Body of pancreas (tissue), 4 donors: ENCODE data around the gene PRDM15. TPM values are rescaled to one million over a fixed set of nuclear protein-coding genes. Genes with fewer than 3 reads are reported as not detected.

Experiments used
- ATAC-seq: fragments of 150-250 bp; one replicate; pipeline ENCODE4 v1.9.1; 2016
- DNase-seq, 4 donors: peaks; one replicate each; pipeline ENCODE4 v3.0.0-alpha.2; 2019
- H3K27ac ChIP-seq, 4 donors: fragments of 200-600 bp; sonication (generic); 1 replicate in 3 of 4; 2 replicates in 1 of 4; pipeline versions ENCODE4 v1.5.1 to v1.6.1; 2016 to 2019; ENCODE audit warnings: mild to moderate bottlenecking in 1 of 4, mixed read lengths in 1 of 4, moderate library complexity in 1 of 4
- H3K27me3 ChIP-seq, 2 donors: fragments of 200-600 bp; sonication (generic); one replicate each; pipeline ENCODE4 v1.6.0; 2016; ENCODE audit warnings: mild to moderate bottlenecking in 1 of 2
- H3K36me3 ChIP-seq, 2 donors: fragments of 200-600 bp; sonication (generic); replicated peaks in 1 of 2; 2 replicates each; pipeline ENCODE4 v1.5.1; 2016; ENCODE audit warnings: low read depth in 2 of 2; ENCODE audit not compliant: insufficient read depth in 1 of 2
- H3K4me1 ChIP-seq: fragments of 200-600 bp; sonication (generic); one replicate; pipeline ENCODE4 v1.6.0; 2016
- H3K4me3 ChIP-seq, 2 donors: fragments of 200-600 bp; sonication (generic); 1 replicate in 1 of 2; 2 replicates in 1 of 2; pipeline ENCODE4 v1.5.1; 2016 to 2019
- H3K9me3 ChIP-seq, 3 donors: fragments of 200-600 bp; sonication (generic); 1 replicate in 2 of 3; 2 replicates in 1 of 3; pipeline ENCODE4 v1.5.1; 2016
- POLR2A ChIP-seq, 3 donors: fragments of 450-650 bp; IDR thresholded peaks; one replicate each; pipeline ENCODE4 v1.6.1; 2016; ENCODE audit warnings: antibody characterized with exemption in 3 of 3, mild to moderate bottlenecking in 2 of 3
- WGBS, 2 donors: methylation state at CpG; one replicate each; pipeline ENCODE4 v1.1.5; 2017; 5-methylcytosine and 5-hydroxymethylcytosine counted together
- intact Hi-C: fragments of 100-400 bp; cut with DNase I; formaldehyde crosslinking; loops from one replicate; pipeline ENCODE4 v1.15.1; 2023
- total RNA-seq, 2 donors: library from RNA; depleted of rRNA; stranded (reverse); fragments of >200 nt; gene quantifications; one replicate each; pipeline ENCODE4 v1.1.0, GENCODE V29; 2016
- TF ChIP-seq, protein P1 (sequence below), 7 experiments: fragments of 450-650 bp in 4 of 7; fragments of 200-600 bp in 3 of 7; sonication (generic) in 3 of 7; IDR thresholded peaks; one replicate each; pipeline ENCODE4 v1.5.1; 2016 to 2019; ENCODE audit warnings: antibody characterized with exemption in 7 of 7

Gene PRDM15
- total RNA-seq, 2 donors from 2014 or later = 3.1 to 6.9 TPM

DNA sequence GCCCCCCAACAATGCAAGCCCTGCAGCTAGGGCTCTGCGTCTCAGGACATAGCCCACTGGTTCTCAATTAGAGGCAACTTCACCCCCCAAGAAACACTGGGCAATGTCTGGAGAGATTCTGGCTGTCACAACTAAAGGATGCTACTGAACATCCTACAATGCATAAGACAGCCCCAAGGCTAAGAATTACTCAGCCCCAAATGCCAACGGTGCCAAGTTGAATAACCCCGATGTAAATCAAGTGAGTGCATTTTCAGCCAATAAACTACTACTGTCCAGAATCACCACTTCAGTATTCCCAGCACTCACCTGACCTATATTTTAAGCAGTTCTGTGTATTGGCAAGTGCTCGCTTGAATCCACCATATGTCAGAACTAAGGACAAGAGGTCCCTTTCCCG is 119.2 kb downstream of the PRDM15 start:
- whole genome bisulfite sequencing, 2 donors = 83 to 86% methylated on average over 5 of the region's 5 CpGs
- H3K4me1 ChIP-seq = peaks cover 65% of the 10 kb centered on the region
- peak overlapping the region in 1 of 4 donors; percentile 9 for H3K27ac ChIP-seq
- no peaks in the 10 kb centered on the region for H3K27me3 ChIP-seq
- TF ChIP-seq POLR2A (IDR thresholded peaks at IDR 0.05) = no peak
- TF ChIP-seq, protein P1, sequence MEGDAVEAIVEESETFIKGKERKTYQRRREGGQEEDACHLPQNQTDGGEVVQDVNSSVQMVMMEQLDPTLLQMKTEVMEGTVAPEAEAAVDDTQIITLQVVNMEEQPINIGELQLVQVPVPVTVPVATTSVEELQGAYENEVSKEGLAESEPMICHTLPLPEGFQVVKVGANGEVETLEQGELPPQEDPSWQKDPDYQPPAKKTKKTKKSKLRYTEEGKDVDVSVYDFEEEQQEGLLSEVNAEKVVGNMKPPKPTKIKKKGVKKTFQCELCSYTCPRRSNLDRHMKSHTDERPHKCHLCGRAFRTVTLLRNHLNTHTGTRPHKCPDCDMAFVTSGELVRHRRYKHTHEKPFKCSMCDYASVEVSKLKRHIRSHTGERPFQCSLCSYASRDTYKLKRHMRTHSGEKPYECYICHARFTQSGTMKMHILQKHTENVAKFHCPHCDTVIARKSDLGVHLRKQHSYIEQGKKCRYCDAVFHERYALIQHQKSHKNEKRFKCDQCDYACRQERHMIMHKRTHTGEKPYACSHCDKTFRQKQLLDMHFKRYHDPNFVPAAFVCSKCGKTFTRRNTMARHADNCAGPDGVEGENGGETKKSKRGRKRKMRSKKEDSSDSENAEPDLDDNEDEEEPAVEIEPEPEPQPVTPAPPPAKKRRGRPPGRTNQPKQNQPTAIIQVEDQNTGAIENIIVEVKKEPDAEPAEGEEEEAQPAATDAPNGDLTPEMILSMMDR (IDR thresholded peaks at IDR 0.05) = no peak
- ATAC-seq = no peak
- H3K9me3 ChIP-seq = no peaks in the 10 kb centered on the region
- peak in 1 of 4 donors; percentile 5 for DNase-seq
- no peak overlapping the region for H3K4me3 ChIP-seq
- intact Hi-C loops = no loop called here
- H3K36me3 ChIP-seq = no peaks in the 10 kb centered on the region

DNA sequence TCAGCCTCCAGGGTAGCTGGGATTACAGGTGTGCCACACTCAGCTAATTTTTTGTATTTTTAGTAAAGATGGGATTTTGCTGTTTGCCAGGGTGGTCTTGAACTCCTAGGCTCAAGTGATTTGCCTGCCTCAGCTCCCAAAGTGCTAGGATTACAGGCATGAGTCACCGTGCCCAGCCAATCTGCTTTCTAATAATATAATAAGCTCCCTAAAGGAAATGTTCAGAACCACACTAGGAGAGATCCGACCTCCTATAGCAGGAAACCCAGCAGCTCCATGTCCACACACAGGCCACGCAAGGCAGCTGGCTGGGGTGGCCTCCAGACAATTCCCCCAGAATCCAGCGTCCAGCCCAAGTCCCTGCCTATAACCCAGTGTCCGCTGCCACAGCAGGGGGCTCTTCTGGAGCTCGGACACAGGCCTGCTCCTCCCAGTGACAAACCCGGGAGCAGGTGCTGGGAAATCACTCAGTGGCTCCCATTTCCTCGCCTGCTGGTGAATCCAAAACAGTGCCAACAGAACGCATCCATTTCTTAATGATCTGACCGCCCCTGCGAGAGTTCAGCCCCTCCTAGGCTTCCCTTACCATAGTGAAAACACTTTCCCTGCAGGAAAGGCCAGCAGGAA is 119.8 kb downstream of the PRDM15 start:
- no peak for TF ChIP-seq POLR2A (IDR thresholded peaks at IDR 0.05)
- TF ChIP-seq, protein P1 (IDR thresholded peaks at IDR 0.05) = no peak
- intact Hi-C loops = no loop called here
- Histone ChIP-seq H3K27me3 (no peaks in the 10 kb centered on the region), H3K4me1 (peaks cover 64% of the 10 kb centered on the region), H3K36me3 (no peaks in the 10 kb centered on the region), H3K27ac (peak overlapping the region in 1 of 4 donors; percentile 9), H3K4me3 (no peak overlapping the region), H3K9me3 (no peaks in the 10 kb centered on the region)
- DNase-seq = no peak
- WGBS, 2 donors = 84 to 93% methylated on average over 6 to 11 of the region's 11 CpGs
- no peak for ATAC-seq

- no peak for TF ChIP-seq POLR2A (IDR thresholded peaks at IDR 0.05)
- TF ChIP-seq, protein P1 (IDR thresholded peaks at IDR 0.05) = no peak
- H3K9me3 ChIP-seq = no peaks in the 10 kb centered on the region
- 64 to 79% methylated on average over 5 of the region's 5 CpGs for WGBS, 2 donors
- no peak overlapping the region for H3K4me3 ChIP-seq
- no peaks in the 10 kb centered on the region for H3K27me3 ChIP-seq
- no peak for ATAC-seq
- no peak for DNase-seq
- H3K36me3 ChIP-seq = no peaks in the 10 kb centered on the region
- intact Hi-C loops = no loop called here
- H3K27ac ChIP-seq = no peak overlapping the region
- peaks cover 63% of the 10 kb centered on the region for H3K4me1 ChIP-seq
Measured at GRCh38 chr21:41758550-41758949, 120.6 kb downstream of the PRDM15 start.

DNA sequence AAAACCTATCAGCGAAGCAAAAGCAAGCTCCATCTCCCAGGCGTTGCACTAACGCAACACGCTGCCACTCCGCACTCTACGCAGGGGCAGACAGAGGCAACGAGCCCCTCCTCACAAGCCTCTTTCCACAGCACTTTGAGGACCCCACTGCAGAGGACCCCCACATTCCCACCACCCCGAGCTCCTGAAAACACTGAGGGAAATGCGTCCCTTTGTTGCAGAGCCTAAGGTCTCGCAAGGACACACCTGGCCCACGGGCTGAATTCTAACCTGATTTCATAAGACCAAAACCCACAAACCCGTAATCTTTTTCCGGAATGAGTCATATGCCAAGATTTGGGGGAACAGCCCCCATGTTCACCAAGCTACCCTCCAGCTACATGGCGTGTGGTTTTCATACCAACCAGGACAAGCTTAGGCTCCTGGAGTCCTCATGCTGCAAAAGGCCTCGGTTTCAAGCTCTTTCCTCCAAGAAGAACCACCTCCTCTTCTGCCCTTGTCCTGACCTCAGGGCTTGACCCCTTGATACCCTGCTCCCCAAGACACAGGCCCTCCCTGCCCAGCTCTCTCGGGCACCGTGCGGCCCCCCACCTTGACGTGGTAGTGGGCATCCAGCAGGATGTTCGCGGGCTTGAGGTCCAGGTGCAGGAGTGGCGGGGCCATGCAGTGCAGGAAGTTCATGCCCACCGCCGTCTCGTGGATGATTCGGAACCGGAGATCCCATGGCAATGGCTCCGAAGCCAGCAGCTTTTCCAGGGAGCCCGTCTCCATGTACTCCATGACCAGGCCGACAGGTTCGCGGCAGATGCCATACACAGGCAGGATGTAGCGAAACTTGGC is 123.0 kb downstream of the PRDM15 start:
- DNase-seq (peak in 1 of 4 donors; percentile 5), ATAC-seq (no peak)
- intact Hi-C loops = no loop called here
- no peak overlapping the region for H3K4me3 ChIP-seq
- no peak overlapping the region for H3K27ac ChIP-seq
- no peaks in the 10 kb centered on the region for H3K36me3 ChIP-seq
- TF ChIP-seq, protein P1 (IDR thresholded peaks at IDR 0.05) = no peak
- TF ChIP-seq POLR2A (IDR thresholded peaks at IDR 0.05) = no peak
- peaks cover 59% of the 10 kb centered on the region for H3K4me1 ChIP-seq
- H3K9me3 ChIP-seq = no peaks in the 10 kb centered on the region
- 95% methylated on average over 33 of the region's 33 CpGs for WGBS, 2 donors
- no peaks in the 10 kb centered on the region for H3K27me3 ChIP-seq
